H4 (cell line): ENCODE data around the gene SV2B. TPM values are rescaled to one million over a fixed set of nuclear protein-coding genes. Genes with fewer than 3 reads are reported as not detected.

Experiments used
- DNase-seq: peaks from one replicate; pipeline ENCODE4 v3.0.0-alpha.2; 2015; ENCODE audit warnings: low spot score
- total RNA-seq: library from RNA; depleted of rRNA; stranded (reverse); fragments of >200 nt; shearing (Covaris generic); gene quantifications from 2 replicates; pipeline ENCODE4 v1.2.3, GENCODE V29; 2014

Gene SV2B
- total RNA-seq, 1 experiment from 2014 or later, result 0.04 TPM

- no peak for DNase-seq
Measured at GRCh38 chr15:91136386-91136923, 36.4 kb downstream of the SV2B start.

DNA sequence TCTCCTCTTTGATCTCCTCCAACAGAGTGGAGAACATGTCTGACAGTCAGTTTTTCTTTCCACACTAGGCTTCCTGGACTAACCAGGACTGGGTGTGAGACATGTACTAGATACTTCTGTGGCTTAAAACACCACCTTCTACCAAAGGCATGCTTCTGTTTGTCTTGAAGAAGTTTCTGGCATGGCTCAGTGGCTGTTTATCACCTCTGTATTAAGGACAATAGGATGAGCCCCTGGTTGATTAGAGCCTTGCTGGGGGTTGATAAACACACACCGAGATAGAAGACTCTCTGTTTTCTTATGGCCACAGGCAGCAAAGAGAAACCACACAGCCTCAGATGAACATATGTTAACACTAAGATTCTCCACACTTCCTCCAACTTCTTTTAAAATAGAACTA lies 40.5 kb downstream of the SV2B start:
- DNase-seq, result no peak

GRCh38 chr15:91141097-91141496 lies 41.0 kb downstream of the SV2B start:
- DNase-seq, result no peak

DNA sequence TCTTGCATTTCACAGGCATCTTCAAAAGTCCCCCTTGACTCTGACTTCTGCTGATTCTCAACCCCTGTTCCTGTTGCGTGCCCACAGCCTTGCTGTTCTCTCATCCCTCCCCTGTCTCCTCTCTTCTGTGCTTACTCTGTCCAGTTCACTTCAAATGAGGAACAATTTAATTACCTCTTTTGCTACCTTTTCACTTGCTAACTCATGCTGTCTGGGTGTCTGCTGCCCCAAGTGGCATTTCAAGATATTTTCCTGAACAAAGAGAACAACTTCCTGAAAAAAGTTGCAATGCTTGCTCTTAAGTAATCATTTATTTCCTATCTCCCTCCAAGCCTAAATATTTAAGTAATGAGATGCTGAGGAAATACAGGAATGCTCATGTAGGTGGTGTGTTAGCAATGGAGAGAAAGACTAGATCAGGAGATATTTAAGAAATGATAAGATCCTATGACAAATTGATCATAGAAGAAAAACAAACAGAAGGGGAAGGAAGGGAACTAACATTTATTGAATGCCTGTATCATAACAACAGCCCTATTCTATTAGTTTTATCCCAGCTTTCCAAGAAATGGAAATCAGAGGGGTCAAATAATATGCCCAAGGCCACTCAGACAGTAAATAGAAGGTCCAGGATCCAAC lies 42.2 kb downstream of the SV2B start:
- DNase-seq, result no peak

- no peak for DNase-seq
Measured at GRCh38 chr15:91142946-91143345, 42.9 kb downstream of the SV2B start.

- no peak for DNase-seq
Measured at GRCh38 chr15:91146728-91147127, 46.7 kb downstream of the SV2B start.

- no peak for DNase-seq
Measured at GRCh38 chr15:91148243-91148642, 48.2 kb downstream of the SV2B start.

GRCh38 chr15:91150502-91151160 lies 50.6 kb downstream of the SV2B start:
- DNase-seq, result no peak

GRCh38 chr15:91151781-91152563 lies 51.9 kb downstream of the SV2B start:
- no peak for DNase-seq

DNA sequence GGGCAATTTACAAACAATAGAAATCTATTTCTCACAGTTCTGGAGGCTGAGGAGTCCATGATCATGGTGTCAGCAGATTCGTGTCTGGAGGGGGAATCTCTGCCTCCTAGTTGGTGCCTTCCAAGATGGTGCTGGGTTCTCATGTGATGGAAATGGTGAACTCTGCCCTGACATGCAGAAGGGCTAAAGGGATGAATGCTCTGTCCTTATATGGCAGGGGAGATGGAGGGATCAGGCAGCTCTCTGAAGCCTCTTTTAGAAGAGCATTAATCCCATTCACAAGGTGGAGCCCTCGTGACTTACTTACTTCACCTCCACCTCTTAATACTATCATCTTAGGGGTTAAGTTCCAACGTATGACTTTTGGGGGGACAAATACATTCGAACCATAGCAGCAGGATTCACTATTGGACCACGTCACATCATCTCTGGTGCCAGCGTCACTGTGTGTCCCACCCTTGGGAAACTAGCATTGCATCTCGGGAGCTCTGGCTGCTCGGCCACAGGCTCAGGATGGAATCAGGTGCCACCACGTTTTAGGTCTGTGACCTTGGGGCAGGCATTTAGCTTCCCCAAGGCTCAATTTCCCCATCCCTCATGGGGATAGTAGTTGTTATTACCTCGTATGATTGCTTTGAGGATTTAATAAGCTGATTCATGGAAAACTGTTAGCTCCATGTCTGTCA lies 53.0 kb downstream of the SV2B start:
- no peak for DNase-seq

DNA sequence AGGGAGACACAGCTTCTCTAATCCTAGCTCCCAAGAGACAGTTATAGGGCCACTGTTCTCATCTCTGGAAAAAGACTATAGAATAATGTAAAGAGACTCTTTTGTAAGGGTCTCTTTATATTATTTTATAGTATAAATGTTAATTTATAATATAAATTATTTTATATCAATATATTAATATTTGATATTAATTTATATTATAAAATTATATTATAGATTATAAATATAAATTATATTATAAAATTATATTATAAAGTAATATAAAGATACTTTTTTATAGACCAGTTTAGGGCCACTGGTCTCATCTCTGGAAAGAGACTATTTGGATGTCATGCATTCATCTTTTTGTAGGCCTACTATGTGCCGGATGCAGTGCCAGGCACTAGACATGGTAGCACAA lies 53.9 kb downstream of the SV2B start:
- no peak for DNase-seq

DNA sequence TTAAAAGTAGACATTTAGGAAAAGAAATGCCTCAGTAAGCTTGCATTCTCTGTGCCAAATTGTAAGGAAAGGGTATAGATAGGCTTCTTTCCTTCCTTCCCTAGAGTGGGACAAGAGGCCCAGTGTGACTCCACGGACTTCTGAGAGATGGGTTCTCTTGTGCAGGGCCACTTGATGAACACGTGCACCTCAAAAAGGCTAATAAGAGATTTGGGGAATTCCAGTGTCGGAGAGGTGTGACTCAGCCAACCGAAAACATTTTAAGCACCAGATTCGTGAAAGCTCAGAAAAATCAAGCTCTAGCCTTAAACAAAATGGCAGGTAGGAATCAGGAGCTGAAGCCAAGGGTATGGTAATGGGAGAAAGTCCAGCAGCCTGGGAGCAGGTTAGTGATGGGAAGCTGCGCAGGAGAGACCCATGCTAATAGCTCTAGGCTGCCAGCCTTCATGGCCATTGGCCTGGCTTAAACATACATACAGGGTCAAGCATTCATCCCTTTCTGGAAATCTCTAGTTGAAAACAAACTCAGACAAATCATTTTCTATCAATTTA lies 56.2 kb downstream of the SV2B start:
- DNase-seq, result no peak

DNA sequence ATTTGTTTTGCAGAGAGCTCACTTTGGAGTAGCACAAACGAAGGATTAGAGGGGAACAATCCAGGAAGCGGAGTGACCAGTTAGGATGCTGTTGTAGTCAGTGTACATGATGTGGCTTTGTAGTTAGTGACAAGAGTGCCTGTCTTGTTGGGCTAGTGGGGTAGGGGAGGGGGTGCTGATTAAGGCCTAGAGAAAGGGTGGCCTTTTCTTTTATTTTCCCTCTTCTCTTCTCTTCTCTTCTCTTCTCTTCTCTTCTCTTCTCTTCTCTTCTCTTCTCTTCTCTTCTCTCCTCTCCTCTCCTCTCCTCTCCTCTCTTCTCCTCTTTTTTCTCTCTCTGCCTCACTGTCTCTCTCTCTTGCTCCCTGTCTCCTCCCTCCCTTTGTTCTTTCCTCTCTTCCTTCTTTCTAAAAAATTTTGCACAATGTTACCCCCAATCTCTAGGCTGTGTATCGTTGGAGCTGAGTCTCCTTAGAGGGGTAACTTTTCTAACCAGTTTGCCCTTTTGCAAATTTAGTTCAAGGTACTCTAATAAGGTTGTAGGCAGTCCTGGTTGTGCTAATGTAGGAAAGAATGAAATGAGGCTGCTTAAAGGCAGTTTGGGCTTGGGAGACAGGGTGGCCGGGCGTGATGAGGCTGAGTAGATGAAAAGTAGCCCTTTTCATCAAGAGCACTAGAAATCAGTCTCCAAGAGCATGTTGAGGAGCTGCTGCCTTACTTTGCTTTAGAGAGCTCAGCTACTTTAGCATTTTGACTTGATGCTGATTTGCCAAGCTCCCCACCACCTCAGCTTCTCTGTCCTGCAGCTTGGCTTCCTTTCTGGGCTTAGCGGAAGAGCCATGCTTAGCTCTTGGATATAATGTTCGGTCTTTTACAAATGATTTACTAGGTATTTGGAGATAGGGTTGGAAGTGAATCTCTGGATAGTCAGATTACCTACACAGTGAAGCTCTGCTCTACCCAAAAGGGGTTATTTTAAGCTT lies 58.6 kb downstream of the SV2B start:
- DNase-seq, result no peak

DNA sequence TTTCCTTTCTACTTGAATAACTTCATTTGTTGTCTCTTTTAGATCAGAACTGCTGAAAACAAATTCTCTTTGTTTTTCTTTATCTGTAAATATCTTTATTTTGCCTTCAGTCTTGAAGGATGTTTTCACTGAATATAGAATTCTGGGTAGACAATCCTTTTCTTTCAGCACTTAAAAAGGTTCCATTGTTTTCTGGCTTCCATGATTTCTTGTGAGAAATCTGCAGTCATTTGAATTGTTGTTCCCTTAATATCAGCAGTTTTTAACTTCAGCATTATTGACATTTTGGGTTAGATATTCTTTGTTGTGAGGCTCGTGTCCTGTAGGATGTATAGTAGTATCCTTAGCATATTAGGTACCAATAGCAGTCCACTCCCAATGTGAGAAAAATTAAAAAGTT lies 65.8 kb downstream of the SV2B start:
- DNase-seq, result no peak

DNA sequence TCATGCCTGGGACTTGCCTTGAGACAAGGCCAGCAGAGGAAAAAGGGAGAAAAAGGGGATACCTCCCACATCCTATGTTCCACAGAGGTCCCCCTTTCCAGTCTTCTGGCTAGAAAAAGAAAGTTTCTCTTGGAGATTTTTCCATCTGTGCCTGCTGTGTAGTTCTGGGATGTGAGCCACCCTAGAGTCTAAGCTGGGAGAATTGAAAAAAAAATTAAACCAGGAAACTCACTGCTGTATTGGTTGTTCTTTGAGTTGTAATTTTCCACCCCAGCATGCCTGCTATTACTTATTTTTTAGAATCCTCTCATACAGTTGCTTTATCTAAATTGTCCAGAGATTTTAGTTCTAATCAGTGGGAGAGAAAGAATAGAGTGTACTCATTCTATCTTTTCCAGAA lies 68.4 kb downstream of the SV2B start:
- DNase-seq, result no peak

GRCh38 chr15:91171334-91171733 lies 71.3 kb downstream of the SV2B start:
- no peak for DNase-seq

DNA sequence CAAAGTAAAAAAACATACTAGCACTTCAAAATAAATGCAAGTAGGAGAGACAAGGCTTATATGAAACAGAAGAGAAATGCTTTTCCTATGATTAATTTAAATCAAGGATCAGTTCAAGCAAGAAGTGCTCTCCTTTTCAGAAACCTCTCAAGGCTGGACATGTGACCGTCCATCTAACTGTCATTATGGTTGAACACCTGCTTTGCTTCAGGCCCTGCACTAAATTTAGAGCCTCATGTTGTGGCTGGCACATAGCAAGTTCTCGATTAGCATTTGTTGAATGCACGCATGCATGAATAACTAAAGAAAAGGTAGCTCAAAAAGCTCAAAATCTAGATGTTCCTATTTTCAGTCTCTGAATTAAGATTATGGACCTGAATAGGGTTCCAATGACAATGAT lies 82.0 kb downstream of the SV2B start:
- DNase-seq, result no peak

DNA sequence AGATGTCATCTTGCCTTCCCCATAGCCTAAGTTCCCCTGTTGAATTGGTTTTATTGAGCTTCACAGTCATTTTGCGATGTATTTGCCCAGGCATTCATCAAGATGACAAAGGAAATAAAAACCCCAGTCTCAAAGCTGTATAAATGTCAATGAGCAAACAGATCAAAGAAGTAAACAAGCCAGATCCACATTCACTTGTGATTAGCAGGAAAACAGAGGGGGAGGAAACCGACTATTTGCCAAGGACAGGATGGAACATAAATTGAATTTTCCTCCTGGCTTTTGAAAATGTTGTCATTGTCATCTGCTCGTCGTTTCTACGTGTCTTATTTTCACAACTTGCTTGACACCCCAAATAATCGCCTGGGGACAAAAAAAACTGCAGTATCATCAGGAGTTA lies 83.5 kb downstream of the SV2B start:
- no peak for DNase-seq

- no peak for DNase-seq
Measured at GRCh38 chr15:91184441-91184840, 84.4 kb downstream of the SV2B start.

GRCh38 chr15:91186904-91187656 lies 87.0 kb downstream of the SV2B start:
- DNase-seq, result no peak
